ENCODE measurements around the gene PLPP3. TPM values are rescaled to one million over a fixed set of nuclear protein-coding genes. Genes with fewer than 3 reads are reported as not detected.

PLPP3 gene
- total RNA-seq, 2 donors from 2014 or later: not detected

- Mint-ChIP-seq H3K9me3 (peaks cover 2 to 5% of the 10 kb centered on the region in 2 donors), H3K27ac (no peak overlapping the region), H3K36me3 (no peaks in the 10 kb centered on the region)
- DNase-seq (ENCODE audit: low spot score in 2 of 2) (no peak), ATAC-seq (no peak)
Observed at GRCh38 chr1:56450004-56450666, 129.2 kb downstream of the PLPP3 start.

- ATAC-seq: no peak
- peaks cover 2 to 5% of the 10 kb centered on the region in 2 donors for H3K9me3 Mint-ChIP-seq
- no peak overlapping the region for H3K27ac Mint-ChIP-seq
- no peaks in the 10 kb centered on the region for H3K36me3 Mint-ChIP-seq
- no peak for DNase-seq (ENCODE audit: low spot score in 2 of 2)
Observed at GRCh38 chr1:56448529-56449300, 130.6 kb downstream of the PLPP3 start.

GRCh38 chr1:56447823-56448222 lies 131.5 kb downstream of the PLPP3 start:
- ATAC-seq (no peak), DNase-seq (ENCODE audit: low spot score in 2 of 2) (no peak)
- peaks cover 0 to 5% of the 10 kb centered on the region in 2 donors for H3K9me3 Mint-ChIP-seq
- no peak overlapping the region for H3K27ac Mint-ChIP-seq
- H3K36me3 Mint-ChIP-seq: no peaks in the 10 kb centered on the region

GRCh38 chr1:56446531-56447098 lies 132.7 kb downstream of the PLPP3 start:
- DNase-seq (ENCODE audit: low spot score in 2 of 2) (no peak), ATAC-seq (no peak)
- Mint-ChIP-seq H3K27ac (no peak overlapping the region), H3K36me3 (no peaks in the 10 kb centered on the region), H3K9me3 (peaks cover 0 to 5% of the 10 kb centered on the region in 2 donors)

GRCh38 chr1:56444960-56445646 lies 134.3 kb downstream of the PLPP3 start:
- H3K36me3 Mint-ChIP-seq: no peaks in the 10 kb centered on the region
- no peak for DNase-seq (ENCODE audit: low spot score in 2 of 2)
- no peak for ATAC-seq
- no peaks in the 10 kb centered on the region for H3K9me3 Mint-ChIP-seq
- H3K27ac Mint-ChIP-seq: no peak overlapping the region

Other genes with a start within 250 kb of the PLPP3 start
- under 1 TPM in 1 of 2 donors, not detected in 1; 0.08 TPM for gene PRKAA2, start 65.8 kb upstream of the PLPP3 start, total RNA-seq
- not detected for gene FYB2, start 239.8 kb upstream of the PLPP3 start, total RNA-seq